HS-27A (cell line): ENCODE results near the gene RIMS4.

Experiments used
- DNase-seq: peaks from one replicate; pipeline ENCODE4 v3.0.0-alpha.2; 2012; ENCODE audit warnings: low read depth, missing footprints

RIMS4 gene

DNA sequence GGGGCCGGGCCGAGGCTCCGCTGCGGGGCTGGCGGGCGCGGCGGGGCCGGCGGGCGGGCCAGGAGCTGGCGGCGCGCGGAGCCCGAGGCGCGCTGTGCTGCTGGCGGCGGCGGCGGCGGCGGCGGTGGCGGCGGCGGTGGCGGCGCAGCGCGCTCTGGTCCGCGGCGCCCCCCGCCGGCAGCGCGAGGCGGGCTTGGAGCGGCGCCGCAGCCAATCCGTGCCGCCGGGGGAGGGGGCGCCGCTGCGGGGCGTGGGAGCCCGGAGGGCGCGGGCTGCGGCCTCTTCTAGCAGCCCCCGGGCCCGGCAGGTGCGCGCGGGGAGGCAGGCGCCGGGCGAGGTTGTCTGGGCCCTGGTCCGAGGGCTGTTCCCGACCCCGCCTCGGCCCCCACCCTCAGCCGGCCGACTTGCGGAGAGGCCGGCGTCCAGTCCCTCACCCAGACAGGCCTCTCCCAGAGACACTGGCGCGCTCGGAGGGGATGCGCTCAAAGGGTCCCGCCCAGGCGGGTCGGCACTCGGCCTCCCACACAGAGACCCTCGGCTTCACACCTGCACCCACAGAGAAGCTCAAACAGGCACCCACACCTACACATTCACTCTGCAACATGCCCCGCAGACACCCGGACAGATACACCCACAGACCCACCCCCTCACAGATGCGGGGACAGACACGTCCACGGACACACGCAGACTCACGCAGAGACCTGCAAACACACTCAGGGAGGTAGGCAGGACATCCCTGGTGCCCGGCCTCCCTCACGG lies at the start of gene RIMS4:
Gene RIMS4 (minus strand): TSS at position 156 of the 759 bp plus-strand sequence. CDS start 275 bp downstream, outside the sequence.
- no peak for DNase-seq

DNA sequence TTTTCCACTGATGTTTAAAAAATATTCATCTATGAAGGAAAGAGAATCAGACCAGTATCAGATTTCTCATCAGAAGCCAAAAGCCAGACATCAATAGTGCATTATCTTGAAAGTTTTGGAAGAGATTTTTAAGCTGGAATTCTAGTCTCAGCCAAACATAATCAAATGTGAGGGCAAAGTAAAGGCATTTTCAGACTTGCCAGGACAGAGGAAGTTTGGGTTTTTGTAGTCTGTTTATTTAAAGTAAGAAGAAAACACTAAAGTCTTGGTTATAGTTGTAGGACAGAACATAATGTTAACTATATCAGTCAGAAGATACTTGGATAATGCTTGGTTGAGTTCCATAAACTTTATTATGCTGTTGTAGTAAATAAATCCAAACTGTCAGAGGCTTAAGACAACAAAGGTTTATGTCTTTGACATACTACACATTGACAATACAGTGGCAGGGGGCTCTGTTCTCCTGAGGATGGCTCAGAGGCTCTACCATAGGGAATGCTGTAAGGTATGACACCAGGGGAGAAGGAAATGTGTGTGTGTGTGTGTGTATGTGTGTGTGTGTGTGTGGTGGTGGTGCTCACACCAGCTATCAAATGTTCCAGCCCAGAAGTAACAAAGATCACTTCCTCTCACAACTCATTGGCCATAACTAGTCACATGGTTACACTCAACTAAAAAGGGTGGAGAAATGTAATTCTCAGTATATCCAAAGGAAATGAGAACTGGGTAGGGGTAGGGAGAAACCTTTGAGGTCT lies 48.4 kb upstream of the RIMS4 start:
- DNase-seq: no peak

DNA sequence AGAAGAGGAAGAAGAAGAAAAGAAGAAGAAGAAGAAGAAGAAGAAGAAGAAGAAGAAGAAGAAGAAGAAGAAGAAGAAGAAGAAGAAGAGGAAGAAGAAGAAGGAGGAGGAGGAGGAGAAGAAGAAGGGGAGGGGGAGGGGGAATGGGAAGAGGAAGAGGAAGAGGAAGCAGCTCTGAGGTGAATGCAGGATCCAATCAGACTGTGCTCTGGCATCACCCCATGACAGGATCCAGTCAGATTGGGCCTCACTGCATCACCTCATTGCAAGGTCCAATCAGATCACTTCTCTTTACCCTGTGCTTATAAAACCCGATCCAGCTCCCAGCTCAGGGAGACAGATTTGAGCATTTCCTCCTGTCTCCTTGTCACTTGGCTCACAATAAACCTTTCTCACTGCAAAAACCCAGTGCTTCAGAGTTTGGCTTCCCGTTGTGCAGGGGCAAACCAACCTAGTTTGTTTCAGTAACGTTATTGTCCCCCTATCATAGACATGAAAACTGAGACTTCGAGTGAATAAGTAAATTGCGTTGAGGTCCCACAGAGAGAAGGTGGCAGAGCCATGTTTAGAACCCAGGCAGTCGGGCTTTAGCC lies 46.6 kb upstream of the RIMS4 start:
- DNase-seq: no peak

DNA sequence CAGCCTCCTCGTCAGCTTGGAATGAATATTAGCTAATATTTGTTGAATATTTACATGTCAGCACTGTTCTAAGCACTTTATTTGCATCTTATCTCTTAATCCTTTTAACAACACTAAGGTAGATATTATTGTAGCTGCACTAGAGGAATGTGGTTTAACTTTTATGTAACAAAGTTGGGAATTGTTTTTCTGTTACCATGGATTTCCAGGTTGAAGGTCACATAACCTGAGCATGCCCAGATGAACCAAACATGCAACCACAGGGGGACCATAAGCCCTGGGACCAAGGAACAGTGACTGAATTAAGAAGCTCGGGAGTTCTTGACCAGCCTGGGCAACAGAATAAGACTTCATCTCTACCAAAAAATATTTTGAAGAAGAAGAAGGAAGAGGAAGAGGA lies 46.1 kb upstream of the RIMS4 start:
- DNase-seq: no peak

DNA sequence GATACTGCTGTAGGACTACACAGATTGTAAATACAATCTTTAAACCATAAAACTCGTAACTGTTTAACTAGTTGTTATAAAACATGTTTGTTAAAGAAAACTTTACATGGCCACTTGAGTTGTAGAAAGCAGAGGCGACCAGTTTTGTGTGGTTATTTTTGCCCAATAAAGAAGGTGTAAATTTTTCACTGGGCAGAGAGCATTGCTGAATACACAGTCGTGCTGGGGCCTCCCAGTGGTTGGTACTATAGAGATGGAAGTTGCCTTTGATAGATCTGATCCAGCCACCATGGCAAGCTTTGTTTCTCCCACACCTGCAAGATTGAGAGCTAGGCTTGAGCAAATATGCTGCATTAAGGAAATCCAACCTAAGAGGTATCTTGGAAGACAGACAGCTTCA lies 41.2 kb upstream of the RIMS4 start:
- DNase-seq: no peak

DNA sequence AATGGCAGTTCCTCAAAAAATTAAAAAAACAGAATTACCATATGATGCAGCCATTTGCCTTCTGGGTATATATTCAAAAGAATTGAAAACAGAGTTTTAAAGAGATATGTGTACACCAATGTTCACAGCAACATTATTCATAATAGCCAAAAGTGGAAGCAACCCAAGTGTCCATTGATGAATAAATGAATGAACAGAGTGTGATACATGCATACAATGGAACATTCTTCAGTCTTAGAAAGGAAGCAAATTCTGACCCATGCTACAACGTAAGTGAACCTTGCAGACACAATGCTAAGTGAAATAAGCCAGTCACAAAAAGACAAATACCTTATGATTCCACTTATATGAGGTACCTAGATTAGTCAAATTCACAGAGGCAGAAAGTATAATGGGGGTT lies 40.5 kb upstream of the RIMS4 start:
- no peak for DNase-seq

DNA sequence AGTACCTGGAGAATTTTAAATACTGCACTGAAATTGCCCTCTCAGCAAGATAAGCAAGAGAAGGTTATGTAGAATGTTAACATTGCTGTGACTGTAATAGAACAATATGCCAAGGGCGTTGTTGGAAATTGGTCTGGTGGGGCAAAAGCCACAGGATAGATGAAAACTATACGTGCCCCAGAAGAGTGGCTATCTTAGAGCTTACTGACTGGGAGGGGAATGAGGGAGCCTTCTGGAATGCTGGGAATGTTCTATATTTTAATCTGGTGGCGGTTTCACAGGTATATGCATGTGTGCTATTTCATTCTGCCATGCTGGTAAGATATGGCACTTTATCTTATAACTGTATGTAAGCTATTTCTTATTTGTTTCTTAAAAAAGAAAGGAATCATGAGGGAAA lies 39.9 kb upstream of the RIMS4 start:
- no peak for DNase-seq

DNA sequence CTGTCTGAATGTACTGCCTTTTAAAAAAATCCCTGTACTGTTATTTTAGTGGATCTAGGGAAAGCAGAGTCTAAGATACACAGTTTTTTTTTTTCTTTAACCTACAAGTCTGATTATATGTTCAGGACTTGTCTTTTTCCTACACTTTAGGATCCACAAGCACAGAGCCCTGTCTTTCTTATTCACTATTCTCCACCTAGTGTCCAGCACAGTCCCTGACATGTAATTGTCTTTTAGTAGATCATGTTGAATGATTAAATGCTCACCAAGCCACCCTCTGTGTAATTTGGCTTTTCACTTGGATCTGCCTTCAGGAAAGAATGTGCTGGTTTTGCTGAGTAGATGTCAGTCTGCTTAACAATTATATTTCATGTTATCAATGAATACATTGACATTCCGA lies 39.4 kb upstream of the RIMS4 start:
- DNase-seq: no peak

DNA sequence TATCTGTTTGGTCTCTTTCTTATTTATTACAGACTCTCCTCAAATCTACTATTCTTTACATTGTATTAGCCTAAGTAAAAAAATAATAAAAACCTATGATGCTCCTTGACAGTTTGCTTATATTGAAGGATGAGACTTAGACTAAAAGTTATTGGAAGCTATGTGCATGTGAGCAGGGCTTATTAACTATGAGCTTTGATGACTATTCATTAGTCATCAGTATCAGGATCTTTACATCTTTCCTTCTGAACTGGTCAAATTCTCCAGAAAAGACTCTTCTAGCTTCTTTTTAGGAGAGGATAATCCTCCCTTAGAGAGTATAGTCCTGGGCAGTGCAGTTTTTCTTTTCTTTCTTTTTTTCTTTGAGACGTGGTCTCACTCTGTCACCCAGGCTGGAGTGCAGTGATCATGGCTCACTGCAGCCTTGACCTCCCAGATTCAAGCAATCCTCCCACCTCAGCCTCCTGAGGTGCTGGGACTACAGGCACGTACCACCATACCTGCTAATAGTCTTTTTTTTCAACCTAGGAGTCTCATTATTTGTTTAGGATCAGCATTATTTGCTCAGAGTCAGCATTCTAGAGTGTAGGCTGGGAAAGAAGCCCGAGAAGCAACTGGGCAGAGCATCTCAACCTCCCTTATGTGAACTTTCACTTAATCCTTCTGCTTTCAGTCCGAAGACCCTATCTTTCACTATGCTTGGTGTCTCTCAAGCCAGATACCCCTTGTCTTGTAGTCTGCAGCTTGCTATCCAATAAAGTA lies 38.1 kb upstream of the RIMS4 start:
- DNase-seq: no peak

DNA sequence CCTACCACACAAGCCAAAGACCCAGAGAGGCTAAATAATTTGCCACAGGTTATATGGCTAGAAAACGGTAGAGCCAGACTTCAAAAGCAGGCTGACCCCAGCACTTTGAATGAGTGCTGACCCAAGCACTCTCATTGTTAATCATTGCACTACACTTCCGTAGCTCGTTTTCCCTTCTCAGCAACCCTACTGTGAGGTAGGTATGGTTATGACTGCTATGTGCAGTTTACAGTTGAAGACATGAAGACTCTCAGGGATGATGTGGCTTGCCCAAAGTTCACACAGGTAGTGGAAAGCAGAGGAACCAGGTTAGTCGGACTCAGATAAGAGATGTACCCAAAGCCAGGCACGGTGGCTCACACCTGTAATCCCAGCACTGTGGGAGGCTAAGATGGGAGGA lies 33.5 kb upstream of the RIMS4 start:
- DNase-seq: no peak

DNA sequence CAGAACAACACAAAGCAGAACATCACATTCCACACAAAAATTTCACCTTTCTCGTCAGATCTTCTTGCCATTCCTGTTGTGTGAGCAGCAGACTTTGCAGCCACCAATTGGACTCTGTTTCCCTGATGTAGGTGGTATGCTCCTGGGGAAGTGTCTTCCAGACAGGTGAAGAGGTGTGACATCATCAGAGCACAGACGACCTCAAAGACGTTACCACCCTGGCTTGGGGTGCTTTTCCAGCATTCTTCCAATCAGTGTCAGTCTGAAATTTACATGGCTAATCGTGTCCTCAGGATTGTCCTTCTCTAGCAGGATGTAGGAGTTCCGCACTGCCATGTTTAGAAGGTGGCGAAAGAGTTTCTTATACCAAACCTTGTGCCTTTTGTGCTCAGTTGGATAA lies 31.6 kb upstream of the RIMS4 start:
- DNase-seq: no peak

DNA sequence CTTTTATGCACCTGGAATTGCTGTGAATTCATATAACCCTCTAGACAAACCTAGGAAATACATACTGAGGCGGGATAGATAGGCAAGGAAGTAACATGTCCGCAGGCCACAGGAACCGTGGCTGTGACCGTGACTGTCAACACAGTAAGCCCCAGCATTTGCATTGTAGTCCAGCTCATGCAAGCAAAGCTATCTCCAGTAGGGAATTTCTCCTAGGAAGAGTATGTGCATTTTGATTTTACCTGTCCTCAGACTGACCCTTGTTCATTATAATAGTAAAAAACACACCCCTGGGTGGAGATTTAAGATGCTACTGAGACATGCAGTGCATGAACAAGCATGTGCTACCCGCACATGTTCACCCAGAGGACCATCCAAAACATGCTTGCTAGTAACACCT lies 30.5 kb upstream of the RIMS4 start:
- DNase-seq: no peak

DNA sequence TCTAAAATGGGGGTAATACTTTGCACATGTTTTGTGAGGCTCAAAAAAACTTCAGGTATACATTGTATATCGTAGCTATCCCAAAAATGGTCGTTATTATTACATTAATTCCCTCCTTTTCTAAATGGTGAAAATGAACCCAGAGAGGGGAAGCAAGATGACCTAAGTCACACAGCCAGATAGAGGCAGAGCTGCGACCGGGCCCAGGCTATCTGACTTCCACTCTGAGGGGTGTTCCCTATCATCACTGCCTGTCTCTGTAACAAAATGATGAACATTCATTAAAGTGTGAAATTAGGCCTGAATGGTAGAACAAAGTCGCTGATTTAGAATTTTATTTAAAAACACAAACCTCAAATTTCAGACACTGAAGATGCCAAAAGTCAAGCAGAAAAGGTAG lies 29.1 kb upstream of the RIMS4 start:
- no peak for DNase-seq

DNA sequence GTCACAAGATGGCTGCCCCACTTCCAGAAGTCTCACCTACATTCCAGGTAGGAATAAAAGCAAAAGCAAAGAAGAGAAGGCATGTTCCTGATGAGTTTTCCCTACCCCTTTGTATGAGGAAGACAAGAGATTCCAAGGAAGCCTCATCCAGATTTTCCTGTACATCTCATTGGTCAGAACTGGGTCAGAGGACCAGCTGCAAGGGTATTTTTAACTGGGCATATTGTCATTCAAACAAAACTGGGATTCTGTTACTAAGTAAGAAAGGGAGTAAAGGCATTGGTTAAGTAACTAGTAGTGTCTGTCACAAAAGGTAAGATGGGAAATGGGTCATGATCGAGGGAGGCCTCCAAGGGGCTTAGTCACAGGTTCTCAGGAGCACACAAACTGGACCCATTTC lies 28.2 kb upstream of the RIMS4 start:
- DNase-seq: no peak

DNA sequence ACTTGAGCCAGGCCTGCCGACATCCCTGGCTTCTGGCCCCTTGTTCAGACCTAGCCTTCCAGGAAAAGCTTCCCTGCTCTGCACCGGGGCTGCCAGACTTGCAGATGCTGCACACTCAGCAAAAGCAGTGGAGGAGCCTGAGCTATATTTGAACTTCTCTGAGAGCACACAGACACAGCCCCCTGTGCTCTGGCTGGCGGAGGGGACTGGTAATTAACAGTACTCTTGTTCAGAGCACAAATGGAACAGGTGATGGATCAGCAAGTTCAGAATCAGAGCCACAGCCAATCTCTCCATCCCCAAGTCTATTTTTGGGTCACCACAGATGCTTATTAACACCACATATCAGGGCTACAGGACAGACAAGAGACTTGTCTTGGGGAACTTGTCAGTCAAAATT lies 27.6 kb upstream of the RIMS4 start:
- no peak for DNase-seq

DNA sequence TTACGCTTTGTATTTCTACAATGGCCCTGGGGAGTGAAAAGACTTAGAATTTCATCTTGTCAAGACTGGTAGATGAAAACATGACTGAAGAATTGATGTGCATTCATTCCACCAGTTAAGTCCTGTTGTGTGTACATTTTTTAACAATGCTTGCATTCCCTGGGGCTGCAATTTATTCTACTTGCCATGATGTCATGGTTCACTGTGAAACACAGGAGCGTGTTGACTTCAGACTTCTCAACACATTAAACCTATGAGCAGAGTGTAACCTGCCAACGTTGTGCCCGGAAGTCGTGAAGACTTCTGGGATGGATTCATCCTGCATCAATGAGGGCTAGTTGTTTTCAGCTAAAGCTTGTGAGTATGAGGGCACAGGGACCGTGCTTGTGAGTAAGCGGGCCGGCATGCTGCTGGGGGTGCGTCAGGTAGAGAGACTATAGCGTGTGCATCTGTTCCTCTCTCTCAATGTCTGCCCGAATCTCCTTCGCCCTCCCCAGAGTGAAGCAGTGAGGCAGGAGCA lies 26.3 kb upstream of the RIMS4 start:
- no peak for DNase-seq

DNA sequence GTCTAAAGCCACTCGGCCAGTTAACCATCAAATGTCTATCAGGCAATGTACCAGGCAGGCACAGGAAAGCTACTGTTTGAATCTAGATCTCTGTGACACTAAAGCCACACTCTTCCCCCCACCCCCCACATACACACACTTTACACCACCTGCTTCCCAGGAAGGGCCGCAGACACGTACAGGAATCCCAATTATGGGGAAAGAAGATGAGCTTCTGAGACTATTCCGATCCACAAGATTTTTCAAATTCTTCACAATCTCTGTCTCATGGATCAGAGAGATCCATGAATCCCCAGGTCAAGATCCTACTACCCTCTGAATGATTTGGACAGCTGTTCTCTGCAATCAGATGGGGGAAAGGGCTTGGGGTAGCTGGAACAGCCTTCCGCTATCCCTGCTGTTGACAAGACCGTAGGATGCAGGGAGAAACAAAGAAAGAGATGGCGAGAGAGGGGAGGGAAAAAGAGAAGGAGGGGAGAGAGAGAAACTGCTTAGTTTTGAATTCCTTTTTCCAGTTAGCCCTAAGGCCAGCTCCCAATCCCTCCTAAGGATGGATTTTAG lies 25.4 kb upstream of the RIMS4 start:
- no peak for DNase-seq

DNA sequence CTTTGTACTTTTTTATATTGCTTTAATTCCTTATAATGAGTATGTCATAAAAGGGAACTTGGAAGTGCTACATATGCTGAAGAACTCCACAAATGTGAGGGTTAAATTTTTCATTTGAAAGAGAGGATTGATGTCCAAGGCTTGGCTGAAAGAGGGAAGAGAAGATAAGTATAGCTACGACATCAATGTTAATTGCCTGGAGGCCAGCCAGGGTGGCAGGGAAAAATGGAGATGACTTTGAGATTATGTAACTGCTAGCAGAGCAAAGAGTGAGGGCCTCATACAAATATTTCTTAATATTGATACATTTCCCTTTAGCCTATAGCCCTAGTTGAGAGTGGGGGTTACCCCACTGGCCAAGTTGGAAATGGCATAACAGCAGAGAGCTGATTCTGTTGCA lies 24.8 kb upstream of the RIMS4 start:
- DNase-seq: no peak

DNA sequence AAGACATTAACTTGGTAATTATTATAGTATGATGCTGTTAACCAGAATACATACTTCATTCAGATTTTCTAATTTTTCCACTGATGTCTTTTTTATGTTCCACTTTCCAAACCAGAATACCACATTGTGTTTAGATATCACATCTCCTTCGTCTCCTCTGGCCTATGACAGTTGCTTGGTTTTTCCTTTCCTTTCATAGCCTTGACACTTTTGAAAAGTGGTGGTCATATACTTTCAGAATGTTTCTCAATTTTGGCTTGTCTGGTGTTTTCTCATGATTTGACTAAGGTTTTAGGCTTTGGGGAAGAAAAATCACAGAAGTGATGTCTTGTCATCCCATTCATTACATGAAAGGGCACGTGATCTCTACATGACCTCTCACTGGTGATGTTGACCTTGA lies 24.3 kb upstream of the RIMS4 start:
- DNase-seq: no peak

DNA sequence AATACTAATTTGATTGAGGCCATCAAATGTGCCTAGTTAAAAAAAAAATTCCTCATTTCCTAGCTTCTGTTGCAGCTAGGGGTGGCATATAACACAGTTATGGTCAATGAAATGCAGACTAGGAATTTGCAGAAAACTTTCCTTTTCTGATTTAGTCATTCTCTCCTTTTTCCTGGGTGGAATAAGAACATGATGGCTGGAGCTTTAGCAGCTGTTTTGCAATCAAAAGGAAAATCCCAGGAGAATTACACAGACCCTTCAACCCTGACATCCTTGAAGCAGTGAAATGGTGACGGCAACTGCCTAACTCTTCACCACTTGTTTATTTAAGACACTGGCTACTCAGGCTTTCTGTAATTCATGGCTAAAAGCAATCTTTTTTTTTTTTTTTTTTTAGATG lies 23.1 kb upstream of the RIMS4 start:
- DNase-seq: no peak

DNA sequence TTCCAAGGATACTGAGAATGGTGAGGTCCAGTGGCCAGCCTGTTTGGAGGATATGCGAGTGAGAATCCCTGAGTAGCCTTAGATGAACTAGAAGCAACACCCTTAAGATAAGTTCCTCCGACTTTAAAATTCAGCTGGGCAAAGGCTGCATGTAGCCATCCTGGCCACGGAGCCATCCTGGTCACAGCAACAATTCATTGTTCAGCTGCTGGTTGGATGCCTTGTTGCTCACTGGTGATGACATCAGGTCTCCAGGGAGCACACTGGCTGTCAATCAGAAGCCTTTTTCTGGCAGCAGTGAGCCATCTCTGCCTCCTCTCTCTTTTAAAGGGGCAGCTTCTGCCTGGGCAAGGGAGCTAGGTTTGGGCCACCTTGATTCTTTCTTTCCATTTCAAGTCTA lies 22.4 kb upstream of the RIMS4 start:
- DNase-seq: no peak

DNA sequence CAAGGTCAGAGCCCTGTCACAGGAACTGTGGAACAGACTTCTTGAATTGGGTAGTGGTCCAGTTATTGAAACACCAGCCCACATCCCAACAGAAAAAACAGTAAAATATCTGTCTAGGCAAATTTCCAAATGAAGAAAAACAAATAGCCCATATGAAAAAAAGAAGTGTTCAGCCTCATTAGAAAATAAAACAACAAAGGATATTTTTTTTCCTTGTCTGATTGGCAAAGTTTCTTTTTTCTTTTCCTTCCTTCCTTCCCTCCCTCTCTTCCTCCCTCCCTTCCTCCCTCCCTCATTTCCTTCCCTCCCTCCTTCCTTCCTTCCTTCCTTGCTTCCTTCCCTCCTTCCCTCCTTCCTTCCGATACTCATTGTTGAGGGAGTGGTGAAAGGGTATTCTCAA lies 20.6 kb upstream of the RIMS4 start:
- DNase-seq: no peak
